Measurements from ENCODE around the gene TOGARAM2. TPM values are rescaled to one million over a fixed set of nuclear protein-coding genes. Genes with fewer than 3 reads are reported as not detected.

The TOGARAM2 gene
- polyA plus RNA-seq, 1 experiment: 0.30 TPM

DNA sequence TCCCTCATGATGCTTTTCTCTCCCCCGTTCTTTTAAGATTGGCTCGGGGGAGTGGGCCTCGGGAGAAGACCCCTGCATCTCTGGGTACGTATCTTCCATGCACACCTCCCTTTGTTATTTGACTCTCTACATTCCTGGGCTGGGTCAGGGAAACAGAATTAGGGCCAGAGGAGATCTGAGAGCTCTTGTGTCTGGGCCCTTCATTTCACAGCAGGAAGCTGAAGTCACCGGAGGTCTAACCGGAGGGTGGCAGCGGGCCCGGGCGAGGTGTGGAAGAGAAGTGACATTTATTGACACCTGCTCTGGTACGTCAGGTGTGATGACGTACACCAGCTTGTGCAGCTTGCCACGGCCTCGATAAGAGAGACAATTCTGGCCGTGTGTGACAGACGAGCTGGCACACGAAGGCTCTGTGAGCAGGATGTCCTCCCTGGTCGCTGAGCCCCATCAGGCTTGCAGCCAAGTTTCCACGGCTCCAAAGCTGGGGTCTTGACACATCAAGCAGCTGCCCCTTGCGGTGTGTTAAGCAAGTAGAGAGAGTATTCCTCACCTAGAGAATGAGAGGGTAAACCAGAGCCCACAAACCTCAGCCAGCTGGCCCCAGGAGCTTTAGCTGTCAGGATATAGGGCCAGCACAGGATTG lies 30.4 kb downstream of the TOGARAM2 start:
- Histone ChIP-seq H3K9me3 (ENCODE audit: control insufficient read depth, insufficient read depth, low read length) (no peaks in the 10 kb centered on the region), H3K4me3 (ENCODE audit: low read depth, low read length) (no peak overlapping the region), H3K27me3 (ENCODE audit: control insufficient read depth, insufficient read depth, low read length) (no peaks in the 10 kb centered on the region), H3K27ac (ENCODE audit: low read depth, low read length) (no peak overlapping the region)
- 0 out of 2 replicates have a peak, but pooled peaks have one; percentile 9 for TF ChIP-seq CTCF (IDR thresholded peaks at IDR 0.05; ENCODE audit: low read depth, low read length)
- no peak for DNase-seq (ENCODE audit: low read depth, low spot score)
- ChIA-PET POLR2A (interaction anchor here (1.2 to 1.7 kb wide), 2 partner anchors 15 to 31 kb away, joined by 4 to 6 read pairs; partner anchors contain the start of gene TOGARAM2), CTCF (interaction anchor here (0.6 to 1.9 kb wide), 3 partner anchors 49 to 418 kb away, joined by 3 to 13 read pairs (median 4); no protein-coding TSS in a partner anchor)

GRCh38 chr2:29012211-29012681 lies 31.1 kb downstream of the TOGARAM2 start:
- DNase-seq (ENCODE audit: low read depth, low spot score): no peak
- Histone ChIP-seq H3K9me3 (ENCODE audit: control insufficient read depth, insufficient read depth, low read length) (no peaks in the 10 kb centered on the region), H3K27me3 (ENCODE audit: control insufficient read depth, insufficient read depth, low read length) (no peaks in the 10 kb centered on the region), H3K27ac (ENCODE audit: low read depth, low read length) (no peak overlapping the region), H3K4me3 (ENCODE audit: low read depth, low read length) (no peak overlapping the region)
- no peak for TF ChIP-seq CTCF (IDR thresholded peaks at IDR 0.05; ENCODE audit: low read depth, low read length)
- POLR2A ChIA-PET: interaction anchor here (1.2 to 1.7 kb wide), 2 partner anchors 14 to 31 kb away, joined by 4 to 6 read pairs; partner anchors contain the start of gene TOGARAM2
- CTCF ChIA-PET: interaction anchor here (1.2 to 1.9 kb wide), 2 partner anchors 53 to 418 kb away, joined by 3 to 13 read pairs; no protein-coding TSS in a partner anchor

- no peak for DNase-seq (ENCODE audit: low read depth, low spot score)
- ChIA-PET CTCF (interaction anchor here (1.9 kb wide), 1 partner anchor 54 kb away, joined by 13 read pairs; no protein-coding TSS in a partner anchor), POLR2A (interaction anchor here (1.2 kb wide), 1 partner anchor 13 kb away, joined by 4 read pairs; no protein-coding TSS in a partner anchor)
- Histone ChIP-seq H3K27me3 (ENCODE audit: control insufficient read depth, insufficient read depth, low read length) (no peaks in the 10 kb centered on the region), H3K27ac (ENCODE audit: low read depth, low read length) (no peak overlapping the region), H3K9me3 (ENCODE audit: control insufficient read depth, insufficient read depth, low read length) (no peaks in the 10 kb centered on the region; the same call in 1 of the 2 replicates), H3K4me3 (ENCODE audit: low read depth, low read length) (no peak overlapping the region)
- no peak for TF ChIP-seq CTCF (IDR thresholded peaks at IDR 0.05; ENCODE audit: low read depth, low read length)
These were observed 32.1 kb downstream of the TOGARAM2 start for GRCh38 chr2:29013057-29013780.

DNA sequence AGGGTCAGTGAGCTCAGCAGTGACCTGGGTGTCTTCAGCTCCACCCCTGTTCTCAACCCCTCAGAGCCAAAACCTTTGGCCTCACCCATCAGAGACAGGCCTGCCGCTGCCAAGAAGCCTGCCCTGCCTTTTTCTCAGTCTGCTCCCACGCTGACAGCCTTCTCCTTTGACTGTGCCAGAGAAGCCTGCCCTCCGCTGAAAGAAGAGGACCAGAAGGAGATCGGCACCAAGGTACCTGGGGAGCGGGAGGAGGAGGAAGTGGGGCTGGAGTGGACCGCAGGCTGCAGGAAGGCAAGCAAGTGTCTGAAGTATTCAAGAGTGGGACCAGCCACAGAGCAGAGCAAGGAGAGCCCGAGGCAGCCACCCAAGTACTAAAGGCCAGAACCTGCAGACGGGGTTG lies 33.2 kb downstream of the TOGARAM2 start:
- POLR2A ChIA-PET: no interaction called here
- CTCF ChIA-PET: interaction anchor here (1.2 to 1.8 kb wide), 2 partner anchors 18 to 55 kb away, joined by 3 to 4 read pairs; no protein-coding TSS in a partner anchor
- DNase-seq (ENCODE audit: low read depth, low spot score): no peak

More for the DNA sequence above, 33.2 kb downstream of the TOGARAM2 start:
- no peak overlapping the region for H3K27ac ChIP-seq (ENCODE audit: low read depth, low read length)
- H3K4me3 ChIP-seq (ENCODE audit: low read depth, low read length): no peak overlapping the region
- no peaks in the 10 kb centered on the region for H3K27me3 ChIP-seq (ENCODE audit: control insufficient read depth, insufficient read depth, low read length)
- H3K9me3 ChIP-seq (ENCODE audit: control insufficient read depth, insufficient read depth, low read length): no peaks in the 10 kb centered on the region; the same call in 1 of the 2 replicates
- TF ChIP-seq CTCF (IDR thresholded peaks at IDR 0.05; ENCODE audit: low read depth, low read length): no peak
